ENCODE data around the gene C1QTNF9B.
"Not testable (repeated sequence)": the region's sequence is repeated elsewhere in the genome, so short reads cannot be mapped to it uniquely, and the experiment has no call there.

The C1QTNF9B gene

DNA sequence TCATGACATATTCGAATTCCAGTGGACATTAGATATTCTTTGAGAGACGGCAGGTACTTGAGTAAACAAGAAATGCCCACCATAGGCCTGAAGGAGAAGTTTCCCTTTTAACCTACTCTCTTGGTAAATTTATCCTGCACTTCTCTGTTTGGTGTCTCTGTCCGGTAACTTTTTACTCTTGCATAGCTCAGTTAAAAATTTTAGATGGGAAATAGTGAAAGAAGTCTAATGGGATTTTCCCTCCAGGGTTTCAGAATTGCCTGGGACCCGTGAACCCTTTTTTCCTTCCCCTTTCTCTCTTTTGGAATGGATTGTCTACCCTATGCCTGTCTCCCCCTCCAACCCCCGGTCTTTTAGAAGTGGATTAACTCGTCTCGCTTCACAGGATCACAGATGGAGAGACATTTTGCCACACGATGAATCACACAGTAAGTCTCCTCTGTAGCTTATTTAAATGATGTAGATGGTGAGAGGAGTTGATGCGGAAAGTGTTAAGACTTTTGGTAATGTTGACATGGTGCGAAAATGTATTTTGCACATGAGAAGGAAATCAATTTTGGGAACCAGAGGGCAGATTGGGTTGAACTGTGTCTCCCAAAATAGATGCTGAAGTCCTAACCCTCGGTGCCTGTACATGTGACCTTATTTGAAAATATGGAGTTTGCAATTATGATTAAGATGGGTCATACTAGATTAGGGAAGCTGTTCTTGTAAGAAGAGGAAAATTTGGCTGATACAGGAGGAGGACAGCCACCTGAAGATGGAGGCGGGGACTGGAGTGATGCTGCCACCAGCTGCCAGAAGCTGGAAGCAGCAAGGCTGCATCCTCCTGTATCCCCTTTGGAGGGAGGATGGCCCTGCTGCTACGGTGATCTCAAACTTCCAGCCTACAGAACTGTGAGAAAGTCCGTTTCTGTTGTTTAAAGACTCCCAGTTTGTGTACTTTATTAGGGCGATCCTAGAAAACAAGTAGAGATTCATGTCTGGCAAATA is 7.4 kb downstream of the C1QTNF9B start:
- H3K27me3 ChIP-seq (ENCODE audit: control insufficient read depth in 1 of 2, insufficient read depth in 1 of 2, low read length in 2 of 2) = no peaks in the 10 kb centered on the region
- peak overlapping the region; percentile 43 for H3K27ac ChIP-seq (ENCODE audit: low read length, poor library complexity, severe bottlenecking)
- H2BK15ac ChIP-seq (ENCODE audit: low read depth, poor library complexity, severe bottlenecking) = no peak overlapping the region
- H3K4me3 ChIP-seq (ENCODE audit: insufficient read depth in 1 of 2, low read depth in 1 of 2, low read length in 2 of 2) = peak overlapping the region in 1 of 2 experiments; percentile 98
- H4K91ac ChIP-seq (ENCODE audit: low read length) = no peak overlapping the region
- no peak for DNase-seq
- H3K9me3 ChIP-seq (ENCODE audit: control insufficient read depth, low read length) = no peaks in the 10 kb centered on the region
- H2BK120ac ChIP-seq (ENCODE audit: low read depth, low read length) = peak overlapping the region; percentile 73
- peak overlapping the region; percentile 98 for H3K9ac ChIP-seq (ENCODE audit: low read length)
- H3K79me1 ChIP-seq (replicated peaks; ENCODE audit: low read length, poor library complexity, severe bottlenecking) = peaks cover 5% of the 10 kb centered on the region
- peak overlapping the region; percentile 72 for H4K8ac ChIP-seq (ENCODE audit: low read length)
- no peaks in the 10 kb centered on the region for H3K4me1 ChIP-seq (ENCODE audit: control insufficient read depth, insufficient read depth, low read depth, low read length)
- 50% methylated on average over 14 of the region's 15 CpGs for whole genome bisulfite sequencing
- no peak overlapping the region for H2BK12ac ChIP-seq (ENCODE audit: low read length in 2 of 2)
- peaks cover 0 to 3% of the 10 kb centered on the region in 2 experiments for H3K36me3 ChIP-seq (ENCODE audit: control insufficient read depth in 1 of 2, insufficient read depth in 2 of 2, low read depth in 1 of 2, low read length in 2 of 2)
- H2BK5ac ChIP-seq (ENCODE audit: low read depth, low read length, poor library complexity, severe bottlenecking) = no peak overlapping the region
- H3K23ac ChIP-seq (ENCODE audit: low read length in 2 of 2) = no peak overlapping the region
- no peak overlapping the region for H3K4ac ChIP-seq (ENCODE audit: low read depth in 1 of 2, low read length in 2 of 2)
- H3K18ac ChIP-seq (ENCODE audit: low read depth in 1 of 2, low read length in 2 of 2) = no peak overlapping the region
- no peak overlapping the region for H3K14ac ChIP-seq (ENCODE audit: low read length in 2 of 2)
- H2AFZ ChIP-seq (ENCODE audit: low read depth, low read length) = no peak overlapping the region
- H3K4me2 ChIP-seq (ENCODE audit: low read length, poor library complexity, severe bottlenecking) = peak overlapping the region; percentile 90
- no peak overlapping the region for H2AK5ac ChIP-seq (ENCODE audit: low read length, severe bottlenecking)

DNA sequence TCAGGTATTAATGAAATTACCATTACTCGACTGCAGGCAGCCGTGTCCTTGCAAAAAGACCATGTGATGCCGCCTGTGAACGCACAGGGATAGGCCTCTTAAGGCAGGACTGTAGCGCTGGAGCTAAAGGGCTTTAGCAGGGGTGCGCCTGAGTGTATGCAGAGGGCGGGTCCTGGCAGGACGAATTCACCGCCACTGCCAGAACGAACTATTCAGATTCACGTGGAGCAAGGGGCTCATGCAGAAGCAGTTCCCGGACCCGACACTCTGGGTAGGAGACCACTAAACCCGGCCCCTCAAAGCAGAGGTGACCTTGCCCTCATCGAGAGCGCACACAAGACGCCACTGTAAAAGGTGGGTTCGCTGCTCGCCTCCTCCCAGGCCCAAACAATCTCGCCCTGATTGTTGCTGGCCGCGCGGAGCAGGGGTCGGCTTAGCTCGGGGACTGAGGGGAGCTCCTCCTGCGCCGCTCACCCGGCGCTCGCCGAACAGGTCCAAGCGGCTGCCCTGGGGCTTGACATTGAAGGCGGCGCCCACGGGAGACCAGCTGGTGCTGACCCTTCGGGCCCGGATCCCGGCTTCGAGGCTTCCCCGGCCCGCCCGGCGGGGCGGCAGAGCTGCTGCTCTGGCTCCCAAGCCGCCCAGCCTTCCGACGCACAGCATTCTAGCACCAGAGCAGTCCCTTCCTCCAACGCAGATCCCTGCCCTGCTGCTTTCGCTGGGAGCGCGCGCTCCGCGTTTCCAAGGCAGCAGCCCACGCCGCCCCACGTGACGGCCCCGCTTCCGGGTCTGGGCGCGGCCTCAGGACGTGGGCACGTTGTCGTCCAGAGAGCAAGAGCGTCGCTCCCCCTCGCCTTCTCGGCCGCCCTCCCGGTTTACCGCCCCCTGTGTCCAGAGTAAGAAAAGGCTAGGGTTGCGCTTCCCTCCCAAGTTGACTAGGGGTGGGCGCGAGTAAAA is 8.4 kb downstream of the C1QTNF9B start, which contains the start of gene MIPEP:
TSS of gene MIPEP (minus strand) at position 743 of the 957 bp plus-strand sequence. CDS start at position 663, 80 bp downstream.
- Histone ChIP-seq H3K4me2 (ENCODE audit: low read length, poor library complexity, severe bottlenecking) (peak within 1 kb of the TSS; percentile 90), H3K18ac (ENCODE audit: low read depth in 1 of 2, low read length in 2 of 2) (peak within 1 kb of the TSS; percentile 58 to 62), H2BK15ac (ENCODE audit: low read depth, poor library complexity, severe bottlenecking) (no peak within 1 kb of the TSS), H3K9ac (ENCODE audit: low read length) (peak within 1 kb of the TSS; percentile 98), H3K4me3 (ENCODE audit: insufficient read depth in 1 of 2, low read depth in 1 of 2, low read length in 2 of 2) (peak within 1 kb of the TSS; percentile 89 to 98), H4K91ac (ENCODE audit: low read length) (no peak within 1 kb of the TSS), H3K14ac (ENCODE audit: low read length in 2 of 2) (peak within 1 kb of the TSS in 1 of 2 experiments; percentile 94), H2BK12ac (ENCODE audit: low read length in 2 of 2) (peak within 1 kb of the TSS in 1 of 2 experiments; percentile 77), H3K4ac (ENCODE audit: low read depth in 1 of 2, low read length in 2 of 2) (peak within 1 kb of the TSS in 1 of 2 experiments; percentile 67), H3K4me1 (ENCODE audit: control insufficient read depth, insufficient read depth, low read depth, low read length) (no peaks in the 10 kb centered on the region), H3K23ac (ENCODE audit: low read length in 2 of 2) (peak within 1 kb of the TSS in 1 of 2 experiments; percentile 10), H3K79me1 (replicated peaks; ENCODE audit: low read length, poor library complexity, severe bottlenecking) (peaks cover 6% of the 10 kb centered on the region), H3K36me3 (ENCODE audit: control insufficient read depth in 1 of 2, insufficient read depth in 2 of 2, low read depth in 1 of 2, low read length in 2 of 2) (peaks cover 0 to 8% of the 10 kb centered on the region in 2 experiments), H2BK120ac (ENCODE audit: low read depth, low read length) (peak within 1 kb of the TSS; percentile 73), H3K9me3 (ENCODE audit: control insufficient read depth, low read length) (no peaks in the 10 kb centered on the region), H2AFZ (ENCODE audit: low read depth, low read length) (peak within 1 kb of the TSS; percentile 96), H3K27me3 (ENCODE audit: control insufficient read depth in 1 of 2, insufficient read depth in 1 of 2, low read length in 2 of 2) (no peaks in the 10 kb centered on the region), H2AK5ac (ENCODE audit: low read length, severe bottlenecking) (no peak within 1 kb of the TSS), H2BK5ac (ENCODE audit: low read depth, low read length, poor library complexity, severe bottlenecking) (no peak within 1 kb of the TSS), H4K8ac (ENCODE audit: low read length) (peak within 1 kb of the TSS; percentile 72), H3K27ac (ENCODE audit: low read length, poor library complexity, severe bottlenecking) (peak within 1 kb of the TSS; percentile 51)
- under 1% methylated on average over 75 of the region's 75 CpGs for WGBS
- peak; percentile 96 for DNase-seq

DNA sequence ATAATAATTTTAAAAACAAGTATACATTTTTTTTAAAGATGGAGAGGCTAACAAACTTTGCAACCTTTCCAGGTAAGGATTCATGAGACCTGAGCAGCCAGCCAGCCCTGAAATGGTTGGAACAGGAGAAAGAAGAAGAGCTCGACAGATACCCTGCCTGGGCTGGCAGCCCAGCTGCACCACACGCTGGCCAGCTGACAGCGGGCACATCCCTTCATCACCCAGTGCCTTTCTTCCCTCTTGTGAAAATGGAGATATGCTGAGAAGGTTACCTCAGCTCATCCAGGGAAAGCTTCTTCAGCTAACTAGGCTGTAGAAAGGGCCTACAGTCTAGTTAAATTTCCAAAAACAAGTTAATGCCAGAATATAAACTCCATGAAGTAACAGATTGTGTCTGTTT is 12.9 kb downstream of the C1QTNF9B start:
- not testable (repeated sequence) for H3K4me2 ChIP-seq (ENCODE audit: low read length, poor library complexity, severe bottlenecking); H3K4ac ChIP-seq (ENCODE audit: low read depth in 1 of 2, low read length in 2 of 2); H3K27ac ChIP-seq (ENCODE audit: low read length, poor library complexity, severe bottlenecking); H3K27me3 ChIP-seq (ENCODE audit: control insufficient read depth in 1 of 2, insufficient read depth in 1 of 2, low read length in 2 of 2); H4K8ac ChIP-seq (ENCODE audit: low read length); H2BK12ac ChIP-seq (ENCODE audit: low read length in 2 of 2); H3K9ac ChIP-seq (ENCODE audit: low read length); H2BK15ac ChIP-seq (ENCODE audit: low read depth, poor library complexity, severe bottlenecking); H2BK5ac ChIP-seq (ENCODE audit: low read depth, low read length, poor library complexity, severe bottlenecking); H3K18ac ChIP-seq (ENCODE audit: low read depth in 1 of 2, low read length in 2 of 2); H2BK120ac ChIP-seq (ENCODE audit: low read depth, low read length); H3K4me1 ChIP-seq (ENCODE audit: control insufficient read depth, insufficient read depth, low read depth, low read length); H4K91ac ChIP-seq (ENCODE audit: low read length); DNase-seq; H3K14ac ChIP-seq (ENCODE audit: low read length in 2 of 2); H3K23ac ChIP-seq (ENCODE audit: low read length in 2 of 2); H2AFZ ChIP-seq (ENCODE audit: low read depth, low read length); H3K4me3 ChIP-seq (ENCODE audit: insufficient read depth in 1 of 2, low read depth in 1 of 2, low read length in 2 of 2); H3K9me3 ChIP-seq (ENCODE audit: control insufficient read depth, low read length); H2AK5ac ChIP-seq (ENCODE audit: low read length, severe bottlenecking)
- Histone ChIP-seq H3K36me3 (ENCODE audit: control insufficient read depth in 1 of 2, insufficient read depth in 2 of 2, low read depth in 1 of 2, low read length in 2 of 2) (peaks cover 7 to 19% of the 10 kb centered on the region in 2 experiments), H3K79me1 (replicated peaks; ENCODE audit: low read length, poor library complexity, severe bottlenecking) (peaks cover 10% of the 10 kb centered on the region)
- WGBS = no CpG with 5 or more reads among the region's 3 CpGs

Data from mesenchymal stem cell (in vitro differentiated cells and primary cell).